IPS-15b (cell line): Measurements from ENCODE around the gene PLEKHG2.
A peak's percentile ranks its signal among the peaks of the same experiment; 100 is the strongest.

Experiments
- H3K27me3 ChIP-seq: one replicate; pipeline ENCODE4 v1.6.1; 2013; ENCODE audit warnings: low read length; ENCODE audit not compliant: control insufficient read depth, insufficient read depth
- H3K36me3 ChIP-seq: one replicate; pipeline ENCODE4 v1.6.1; 2013; ENCODE audit warnings: low read length; ENCODE audit not compliant: control insufficient read depth, insufficient read depth
- H3K4me1 ChIP-seq: one replicate; pipeline ENCODE4 v1.6.1; 2013; ENCODE audit warnings: mild to moderate bottlenecking, low read length; ENCODE audit not compliant: control insufficient read depth, insufficient read depth
- H3K4me3 ChIP-seq: one replicate; pipeline ENCODE4 v1.5.1; 2013; ENCODE audit warnings: low read depth, low read length
- H3K9ac ChIP-seq: one replicate; pipeline ENCODE4 v1.6.1; 2013; ENCODE audit warnings: low read depth, mild to moderate bottlenecking, low read length
- H3K9me3 ChIP-seq: one replicate; pipeline ENCODE4 v1.6.1; 2013; ENCODE audit warnings: mild to moderate bottlenecking, low read length; ENCODE audit not compliant: control insufficient read depth, insufficient read depth

PLEKHG2 gene

GRCh38 chr19:39403331-39404312 lies 8.8 kb upstream of the PLEKHG2 start:
- Histone ChIP-seq H3K27me3 (no peaks in the 10 kb centered on the region), H3K4me3 (peak overlapping the region; percentile 58), H3K36me3 (peaks cover 10% of the 10 kb centered on the region), H3K9ac (peak overlapping the region; percentile 62), H3K4me1 (peaks cover 20% of the 10 kb centered on the region), H3K9me3 (no peaks in the 10 kb centered on the region)

- H3K27me3 ChIP-seq: no peaks in the 10 kb centered on the region
- H3K9ac ChIP-seq: no peak overlapping the region
- H3K4me1 ChIP-seq: peaks cover 25% of the 10 kb centered on the region
- no peak overlapping the region for H3K4me3 ChIP-seq
- peaks cover 10% of the 10 kb centered on the region for H3K36me3 ChIP-seq
- no peaks in the 10 kb centered on the region for H3K9me3 ChIP-seq
Observed at GRCh38 chr19:39405261-39405957, 7.1 kb upstream of the PLEKHG2 start.

- no peaks in the 10 kb centered on the region for H3K9me3 ChIP-seq
- H3K9ac ChIP-seq: no peak overlapping the region
- H3K36me3 ChIP-seq: peaks cover 10% of the 10 kb centered on the region
- H3K4me3 ChIP-seq: peak overlapping the region; percentile 72
- H3K4me1 ChIP-seq: peaks cover 23% of the 10 kb centered on the region
- H3K27me3 ChIP-seq: no peaks in the 10 kb centered on the region
Observed at GRCh38 chr19:39405958-39406655, 6.4 kb upstream of the PLEKHG2 start.

GRCh38 chr19:39406656-39407409 lies 5.6 kb upstream of the PLEKHG2 start, which contains the start of gene ZFP36:
Gene ZFP36 (plus strand): TSS chr19:39406847. CDS start chr19:39406905, 58 bp downstream.
- no peaks in the 10 kb centered on the region for H3K27me3 ChIP-seq
- peaks cover 10% of the 10 kb centered on the region for H3K36me3 ChIP-seq
- peak within 1 kb of the TSS; percentile 95 for H3K4me3 ChIP-seq
- peak within 1 kb of the TSS; percentile 65 for H3K9ac ChIP-seq
- H3K9me3 ChIP-seq: no peaks in the 10 kb centered on the region
- peaks cover 23% of the 10 kb centered on the region for H3K4me1 ChIP-seq

GRCh38 chr19:39407410-39407659 lies 5.1 kb upstream of the PLEKHG2 start:
- Histone ChIP-seq H3K4me1 (peaks cover 19% of the 10 kb centered on the region), H3K9ac (peak overlapping the region; percentile 65), H3K27me3 (no peaks in the 10 kb centered on the region), H3K36me3 (peaks cover 10% of the 10 kb centered on the region), H3K4me3 (peak overlapping the region; percentile 95), H3K9me3 (no peaks in the 10 kb centered on the region)

- Histone ChIP-seq H3K4me3 (peak overlapping the region; percentile 95), H3K27me3 (no peaks in the 10 kb centered on the region), H3K36me3 (peaks cover 10% of the 10 kb centered on the region), H3K9ac (peak overlapping the region; percentile 65), H3K9me3 (no peaks in the 10 kb centered on the region), H3K4me1 (peaks cover 19% of the 10 kb centered on the region)
Observed at GRCh38 chr19:39407660-39408391, 4.6 kb upstream of the PLEKHG2 start.

- Histone ChIP-seq H3K36me3 (peaks cover 10% of the 10 kb centered on the region), H3K9ac (no peak overlapping the region), H3K9me3 (no peaks in the 10 kb centered on the region), H3K4me3 (peak overlapping the region; percentile 95), H3K4me1 (peaks cover 19% of the 10 kb centered on the region), H3K27me3 (no peaks in the 10 kb centered on the region)
Observed at GRCh38 chr19:39408392-39409207, 3.9 kb upstream of the PLEKHG2 start.

GRCh38 chr19:39409208-39410016 lies 3.1 kb upstream of the PLEKHG2 start:
- Histone ChIP-seq H3K9me3 (no peaks in the 10 kb centered on the region), H3K36me3 (peaks cover 12% of the 10 kb centered on the region), H3K4me3 (peak overlapping the region; percentile 95), H3K4me1 (peaks cover 22% of the 10 kb centered on the region), H3K27me3 (no peaks in the 10 kb centered on the region), H3K9ac (peak overlapping the region; percentile 95)

GRCh38 chr19:39410017-39410830 lies 2.2 kb upstream of the PLEKHG2 start:
- Histone ChIP-seq H3K27me3 (no peaks in the 10 kb centered on the region), H3K4me3 (peak overlapping the region; percentile 95), H3K9me3 (no peaks in the 10 kb centered on the region), H3K4me1 (peaks cover 24% of the 10 kb centered on the region), H3K9ac (peak overlapping the region; percentile 95), H3K36me3 (peaks cover 12% of the 10 kb centered on the region)
